CD14-positive monocyte (primary cell): ENCODE data around the gene BOD1L2. TPM values are rescaled to one million over a fixed set of nuclear protein-coding genes. Genes with fewer than 3 reads are reported as not detected.

Experiments used
- DNase-seq, 3 donors: peaks; one replicate each; pipeline ENCODE4 v3.0.0-alpha.2; 2011 to 2022
- H2AFZ ChIP-seq: 2 replicates; pipeline ENCODE4 v1.6.0; 2012; ENCODE audit warnings: mild to moderate bottlenecking, low read depth, low read length, inconsistent platforms; ENCODE audit not compliant: insufficient read depth, poor library complexity, severe bottlenecking
- H3K27ac ChIP-seq, 2 donors: 1 replicate in 1 of 2; 2 replicates in 1 of 2; pipeline ENCODE4 v1.5.1; 2012 to 2013; ENCODE audit warnings: low read length in 2 of 2, control low read depth in 1 of 2, inconsistent platforms in 1 of 2, low read depth in 1 of 2, mild to moderate bottlenecking in 1 of 2
- H3K27me3 ChIP-seq, 2 donors: one replicate each; pipeline versions ENCODE4 v1.6.0 to v1.6.1; 2011 to 2013; ENCODE audit warnings: low read length in 2 of 2; ENCODE audit not compliant: control insufficient read depth in 2 of 2, insufficient read depth in 2 of 2
- H3K36me3 ChIP-seq, 2 donors: replicated peaks in 1 of 2; 1 replicate in 1 of 2; 2 replicates in 1 of 2; pipeline versions ENCODE4 v1.5.1 to v1.6.1; 2012 to 2013; ENCODE audit warnings: low read length in 2 of 2, control low read depth in 1 of 2, inconsistent platforms in 1 of 2, mild to moderate bottlenecking in 1 of 2; ENCODE audit not compliant: insufficient read depth in 2 of 2, control insufficient read depth in 1 of 2
- H3K4me1 ChIP-seq, 2 donors: 1 replicate in 1 of 2; 2 replicates in 1 of 2; pipeline versions ENCODE4 v1.5.1 to v1.6.1; 2012 to 2013; ENCODE audit warnings: low read length in 2 of 2, control low read depth in 1 of 2, inconsistent platforms in 1 of 2, mild to moderate bottlenecking in 1 of 2, moderate library complexity in 1 of 2; ENCODE audit not compliant: insufficient read depth in 2 of 2, control insufficient read depth in 1 of 2
- H3K4me2 ChIP-seq: replicated peaks from 2 replicates; pipeline ENCODE3; 2012; ENCODE audit warnings: low read length, moderate library complexity, mild to moderate bottlenecking; ENCODE audit not compliant: poor library complexity, severe bottlenecking; ENCODE audit errors: extremely low read depth
- H3K4me3 ChIP-seq, 3 experiments: fragments of 200-600 bp in 1 of 3; sonication (generic) in 1 of 3; replicated peaks in 1 of 3; 1 replicate in 2 of 3; 2 replicates in 1 of 3; pipeline ENCODE4 v1.5.1; 2011 to 2013; ENCODE audit warnings: low read length in 3 of 3, mild to moderate bottlenecking in 3 of 3, control low read depth in 2 of 3, low read depth in 2 of 3, inconsistent platforms in 1 of 3, moderate library complexity in 1 of 3
- H3K79me2 ChIP-seq: 2 replicates; pipeline ENCODE4 v1.6.0; 2012; ENCODE audit warnings: mild to moderate bottlenecking, control low read depth, inconsistent platforms, low read length, moderate library complexity; ENCODE audit not compliant: insufficient read depth
- H3K9ac ChIP-seq: 2 replicates; pipeline ENCODE4 v1.6.0; 2017; ENCODE audit warnings: low read length, mild to moderate bottlenecking; ENCODE audit not compliant: insufficient read depth, poor library complexity, severe bottlenecking
- H3K9me3 ChIP-seq, 2 donors: replicated peaks in 1 of 2; 1 replicate in 1 of 2; 2 replicates in 1 of 2; pipeline versions ENCODE4 v1.5.1 to v1.6.1; 2012 to 2013; ENCODE audit warnings: low read length in 2 of 2, control low read depth in 1 of 2; ENCODE audit not compliant: control insufficient read depth in 1 of 2, insufficient read depth in 1 of 2
- H4K20me1 ChIP-seq: 2 replicates; pipeline ENCODE4 v1.6.0; 2012; ENCODE audit warnings: mild to moderate bottlenecking, low read length, control low read depth, moderate library complexity; ENCODE audit not compliant: insufficient read depth
- H3K27ac Mint-ChIP-seq, 7 donors: one replicate each; pipeline ENCODE4 v1.8.0; 2020; ENCODE audit warnings: mild to moderate bottlenecking in 7 of 7, mixed read lengths in 7 of 7, moderate library complexity in 6 of 7, inconsistent platforms in 2 of 7
- H3K27me3 Mint-ChIP-seq, 3 donors: one replicate each; pipeline ENCODE4 v1.8.0; 2021 to 2022; ENCODE audit warnings: low read depth in 3 of 3, mild to moderate bottlenecking in 3 of 3, mixed read lengths in 3 of 3, moderate library complexity in 3 of 3, inconsistent platforms in 1 of 3
- H3K36me3 Mint-ChIP-seq, 2 donors: one replicate each; pipeline ENCODE4 v1.8.0; 2020; ENCODE audit warnings: mixed read lengths in 2 of 2, inconsistent platforms in 1 of 2, mild to moderate bottlenecking in 1 of 2
- H3K4me1 Mint-ChIP-seq: one replicate; pipeline ENCODE4 v1.8.0; 2020; ENCODE audit warnings: mild to moderate bottlenecking, mixed read lengths
- H3K4me3 Mint-ChIP-seq, 2 donors: one replicate each; pipeline ENCODE4 v1.8.0; 2020; ENCODE audit warnings: mild to moderate bottlenecking in 2 of 2, mixed read lengths in 2 of 2, moderate library complexity in 1 of 2
- H3K9me3 Mint-ChIP-seq, 7 donors: one replicate each; pipeline ENCODE4 v1.8.0; 2020 to 2022; ENCODE audit warnings: mixed read lengths in 7 of 7, mild to moderate bottlenecking in 6 of 7, moderate library complexity in 6 of 7, inconsistent platforms in 2 of 7
- WGBS: methylation state at CpG from one replicate; pipeline ENCODE4 v1.1.5; 2013; ENCODE audit warnings: missing lambda C conversion rate; ENCODE audit not compliant: insufficient coverage; 5-methylcytosine and 5-hydroxymethylcytosine counted together
- intact Hi-C, 2 donors: fragments of 100-400 bp; cut with micrococcal nuclease; formaldehyde crosslinking; loops; one replicate each; pipeline versions ENCODE4 v1.15.0 to v1.15.1; 2023
- polyA plus RNA-seq, 3 donors: library from polyadenylated mRNA; depleted of rRNA in 1 of 3; unstranded in 2 of 3; stranded (reverse) in 1 of 3; fragments of 300-500 nt in 2 of 3; fragments of >200 nt in 1 of 3; fragmentation: Illumina TruSeq in 2 of 3; gene quantifications; 1 replicate in 2 of 3; 2 replicates in 1 of 3; pipeline ENCODE4 v1.2.3, GENCODE V29; 2012 to 2021
- TF ChIP-seq, protein P1 (sequence below): fragments of 200-600 bp; IDR thresholded peaks from one replicate; pipeline ENCODE4 v1.8.0; 2022; ENCODE audit warnings: antibody characterized with exemption, mild to moderate bottlenecking

BOD1L2 gene
- polyA plus RNA-seq, 3 donors: not detected

DNA sequence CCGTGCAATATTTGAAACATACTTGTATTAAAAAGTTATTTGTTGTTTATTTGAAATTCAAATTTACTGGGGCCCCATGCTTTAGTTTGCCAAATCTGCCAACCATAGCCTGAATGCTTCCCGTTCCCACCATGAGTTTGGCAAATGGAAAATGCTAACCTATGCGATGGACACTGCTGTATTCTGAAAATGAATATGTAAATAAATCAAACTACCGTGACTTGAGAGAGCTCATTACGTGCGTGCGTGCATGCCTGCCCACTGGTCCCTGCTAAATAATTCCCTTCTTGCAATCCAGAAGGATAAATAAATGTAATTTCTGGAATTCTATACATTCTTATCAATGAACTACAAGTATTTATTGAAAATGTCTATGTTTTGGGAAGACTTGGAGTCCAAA, 3.2 kb downstream of the BOD1L2 start:
- Histone ChIP-seq H4K20me1 (no peaks in the 10 kb centered on the region), H3K27ac (no peak overlapping the region), H3K79me2 (no peaks in the 10 kb centered on the region), H3K9ac (no peak overlapping the region), H3K27me3 (peaks cover 9 to 44% of the 10 kb centered on the region in 2 donors), H3K4me2 (peak overlapping the region; percentile 30), H3K36me3 (no peaks in the 10 kb centered on the region), H3K4me1 (peaks cover 22 to 24% of the 10 kb centered on the region in 2 donors), H3K9me3 (peaks cover 0 to 2% of the 10 kb centered on the region in 2 donors), H2AFZ (no peak overlapping the region), H3K4me3 (no peak overlapping the region)
- intact Hi-C loops: no loop called here
- Mint-ChIP-seq H3K27ac (no peak overlapping the region), H3K36me3 (no peaks in the 10 kb centered on the region), H3K9me3 (peaks cover 2 to 12% (median 6%) of the 10 kb centered on the region in 7 donors), H3K4me3 (peak overlapping the region in 1 of 2 donors; percentile 28), H3K4me1 (peaks cover 18% of the 10 kb centered on the region), H3K27me3 (peaks cover 36 to 57% (median 47%) of the 10 kb centered on the region in 3 donors)
- TF ChIP-seq, protein P1, sequence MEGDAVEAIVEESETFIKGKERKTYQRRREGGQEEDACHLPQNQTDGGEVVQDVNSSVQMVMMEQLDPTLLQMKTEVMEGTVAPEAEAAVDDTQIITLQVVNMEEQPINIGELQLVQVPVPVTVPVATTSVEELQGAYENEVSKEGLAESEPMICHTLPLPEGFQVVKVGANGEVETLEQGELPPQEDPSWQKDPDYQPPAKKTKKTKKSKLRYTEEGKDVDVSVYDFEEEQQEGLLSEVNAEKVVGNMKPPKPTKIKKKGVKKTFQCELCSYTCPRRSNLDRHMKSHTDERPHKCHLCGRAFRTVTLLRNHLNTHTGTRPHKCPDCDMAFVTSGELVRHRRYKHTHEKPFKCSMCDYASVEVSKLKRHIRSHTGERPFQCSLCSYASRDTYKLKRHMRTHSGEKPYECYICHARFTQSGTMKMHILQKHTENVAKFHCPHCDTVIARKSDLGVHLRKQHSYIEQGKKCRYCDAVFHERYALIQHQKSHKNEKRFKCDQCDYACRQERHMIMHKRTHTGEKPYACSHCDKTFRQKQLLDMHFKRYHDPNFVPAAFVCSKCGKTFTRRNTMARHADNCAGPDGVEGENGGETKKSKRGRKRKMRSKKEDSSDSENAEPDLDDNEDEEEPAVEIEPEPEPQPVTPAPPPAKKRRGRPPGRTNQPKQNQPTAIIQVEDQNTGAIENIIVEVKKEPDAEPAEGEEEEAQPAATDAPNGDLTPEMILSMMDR: no peak
- no CpG with 5 or more reads among the region's 7 CpGs for WGBS
- DNase-seq: no peak

DNA sequence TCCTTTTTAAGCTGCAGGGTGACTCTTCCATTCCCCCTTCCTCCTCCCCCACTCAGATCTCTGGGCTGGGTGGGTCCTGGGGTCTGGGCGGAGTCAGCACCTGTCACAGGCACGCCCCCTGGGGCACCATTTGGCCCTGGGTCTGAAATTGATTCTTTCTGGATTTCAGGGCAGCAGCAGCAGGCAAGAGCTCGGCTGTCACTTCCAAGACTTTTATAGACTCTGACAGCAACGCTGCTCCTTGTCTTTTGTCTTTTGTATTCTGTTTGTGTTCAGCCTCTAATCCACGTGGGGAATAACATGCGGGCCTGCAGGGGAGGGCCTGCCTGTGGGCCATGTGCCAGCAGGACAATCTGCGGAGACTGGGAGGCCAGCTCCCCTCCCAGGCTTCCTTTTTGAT, 3.9 kb downstream of the BOD1L2 start:
- H3K36me3 Mint-ChIP-seq: no peaks in the 10 kb centered on the region

More for the DNA sequence above, 3.9 kb downstream of the BOD1L2 start:
- Histone ChIP-seq H3K4me2 (no peak overlapping the region), H3K27me3 (peaks cover 8 to 45% of the 10 kb centered on the region in 2 donors), H3K9me3 (peaks cover 0 to 2% of the 10 kb centered on the region in 2 donors), H3K4me1 (peaks cover 22 to 24% of the 10 kb centered on the region in 2 donors), H3K27ac (no peak overlapping the region), H3K9ac (no peak overlapping the region), H3K4me3 (no peak overlapping the region), H3K36me3 (no peaks in the 10 kb centered on the region), H4K20me1 (no peaks in the 10 kb centered on the region), H3K79me2 (no peaks in the 10 kb centered on the region), H2AFZ (no peak overlapping the region)
- intact Hi-C loops: no loop called here
- H3K27me3 Mint-ChIP-seq: peaks cover 36 to 58% (median 47%) of the 10 kb centered on the region in 3 donors
- 27% methylated on average over 4 of the region's 7 CpGs for WGBS
- no peak for DNase-seq
- H3K9me3 Mint-ChIP-seq: peaks cover 2 to 10% (median 6%) of the 10 kb centered on the region in 7 donors
- no peak overlapping the region for H3K27ac Mint-ChIP-seq
- peak overlapping the region in 1 of 2 donors; percentile 68 for H3K4me3 Mint-ChIP-seq
- TF ChIP-seq, protein P1: no peak
- peaks cover 18% of the 10 kb centered on the region for H3K4me1 Mint-ChIP-seq
